HUES48 (cell line): ENCODE data around the gene WAC.
A peak's percentile ranks its signal among the peaks of the same experiment; 100 is the strongest.
"Not testable (repeated sequence)": the region's sequence is repeated elsewhere in the genome, so short reads cannot be mapped to it uniquely, and the experiment has no call there.

ENCODE experiments used
- H3K27ac ChIP-seq: one replicate; pipeline ENCODE4 v1.7.0; 2013; ENCODE audit warnings: low read depth, low read length, inconsistent platforms
- H3K27me3 ChIP-seq: 2 replicates; pipeline ENCODE4 v1.6.1; 2013; ENCODE audit warnings: mild to moderate bottlenecking, low read length; ENCODE audit not compliant: control insufficient read depth, insufficient read depth
- H3K36me3 ChIP-seq: 2 replicates; pipeline ENCODE4 v1.6.1; 2013; ENCODE audit warnings: low read length; ENCODE audit not compliant: control insufficient read depth, insufficient read depth
- H3K4me1 ChIP-seq: 2 replicates; pipeline ENCODE4 v1.6.1; 2013; ENCODE audit warnings: mild to moderate bottlenecking, low read length; ENCODE audit not compliant: control insufficient read depth, insufficient read depth
- H3K4me3 ChIP-seq: 2 replicates; pipeline ENCODE4 v1.5.1; 2013; ENCODE audit warnings: mild to moderate bottlenecking, low read depth, low read length
- H3K9ac ChIP-seq: 2 replicates; pipeline ENCODE4 v1.6.1; 2013; ENCODE audit warnings: mild to moderate bottlenecking, low read depth, low read length, moderate library complexity
- H3K9me3 ChIP-seq: 2 replicates; pipeline ENCODE4 v1.6.1; 2013; ENCODE audit warnings: low read length; ENCODE audit not compliant: control insufficient read depth, insufficient read depth

Gene WAC

GRCh38 chr10:28500203-28500602, 32.7 kb upstream of the WAC start:
- H3K27me3 ChIP-seq, H3K9ac ChIP-seq, H3K36me3 ChIP-seq, H3K4me3 ChIP-seq, H3K4me1 ChIP-seq, H3K9me3 ChIP-seq: not testable (repeated sequence)
- H3K27ac ChIP-seq: peak overlapping the region; percentile 35

- Histone ChIP-seq H3K9me3 (no peaks in the 10 kb centered on the region), H3K4me1 (0 out of 2 replicates have a peak, but pooled peaks cover 4% of the 10 kb centered on the region), H3K36me3 (no peaks in the 10 kb centered on the region), H3K27me3 (0 out of 2 replicates have a peak, but pooled peaks cover 3% of the 10 kb centered on the region), H3K4me3 (no peak overlapping the region), H3K9ac (no peak overlapping the region), H3K27ac (no peak overlapping the region)
Observed at GRCh38 chr10:28503114-28503513, 29.8 kb upstream of the WAC start.

- Histone ChIP-seq H3K27ac (no peak overlapping the region), H3K4me3 (no peak overlapping the region), H3K9ac (no peak overlapping the region), H3K36me3 (no peaks in the 10 kb centered on the region), H3K9me3 (no peaks in the 10 kb centered on the region), H3K4me1 (0 out of 2 replicates have a peak, but pooled peaks cover 4% of the 10 kb centered on the region), H3K27me3 (0 out of 2 replicates have a peak, but pooled peaks cover 3% of the 10 kb centered on the region)
Observed at GRCh38 chr10:28505359-28505959, 27.5 kb upstream of the WAC start.

DNA sequence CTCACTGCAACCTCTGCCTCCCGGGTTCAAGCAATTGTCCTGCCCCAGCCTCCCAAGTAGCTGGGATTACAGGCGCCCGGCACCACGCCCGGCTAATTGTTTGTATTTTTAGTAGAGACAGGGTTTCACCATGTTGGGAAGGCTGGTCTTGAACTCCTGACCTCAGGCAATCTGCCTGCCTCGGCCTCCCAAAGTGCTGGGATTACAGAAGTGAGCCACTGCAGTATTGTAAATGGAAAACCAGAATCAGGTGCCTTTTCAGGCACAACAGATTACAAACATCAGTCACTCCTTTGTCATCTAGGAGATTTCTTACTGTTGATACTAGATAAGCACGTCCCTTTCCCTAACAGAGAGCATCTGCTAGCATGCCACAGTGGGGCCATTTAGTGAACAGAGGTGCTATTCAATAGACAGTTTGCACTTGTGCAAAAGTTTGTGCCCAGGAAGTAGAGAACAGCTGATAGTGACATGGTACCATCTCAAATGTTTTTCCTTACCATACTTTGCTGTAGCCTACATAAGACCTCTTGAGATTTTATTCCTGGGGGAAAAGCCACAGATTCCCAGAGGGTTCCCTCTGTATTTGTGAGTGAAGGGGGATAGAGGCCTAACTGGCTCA, 24.5 kb upstream of the WAC start:
- no peak overlapping the region for H3K27ac ChIP-seq
- H3K27me3 ChIP-seq: no peaks in the 10 kb centered on the region
- H3K36me3 ChIP-seq: no peaks in the 10 kb centered on the region
- H3K4me1 ChIP-seq: no peaks in the 10 kb centered on the region
- H3K4me3 ChIP-seq: no peak overlapping the region
- no peak overlapping the region for H3K9ac ChIP-seq
- no peaks in the 10 kb centered on the region for H3K9me3 ChIP-seq

DNA sequence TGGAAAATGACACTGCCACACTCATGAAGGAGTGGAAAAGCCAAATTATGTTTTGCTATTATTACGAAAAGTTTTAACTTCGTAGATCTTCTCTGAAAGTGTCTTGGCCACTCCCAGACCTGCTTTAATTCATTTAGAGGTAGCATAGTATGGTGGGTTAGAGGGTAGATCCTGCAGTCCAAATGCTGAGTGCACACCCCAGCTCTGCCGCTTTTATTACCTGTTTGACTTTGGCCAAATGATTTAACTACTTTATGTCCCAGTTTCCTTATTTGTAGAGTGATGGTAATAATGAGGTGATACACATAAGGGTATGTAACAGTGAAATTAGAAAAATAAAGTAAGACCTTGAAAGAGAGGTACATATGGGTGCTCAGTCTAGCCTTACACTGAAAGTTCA, 23.6 kb upstream of the WAC start:
- H3K27ac ChIP-seq: no peak overlapping the region
- no peaks in the 10 kb centered on the region for H3K27me3 ChIP-seq
- no peaks in the 10 kb centered on the region for H3K36me3 ChIP-seq
- no peak overlapping the region for H3K9ac ChIP-seq
- no peaks in the 10 kb centered on the region for H3K9me3 ChIP-seq
- no peak overlapping the region for H3K4me3 ChIP-seq
- no peaks in the 10 kb centered on the region for H3K4me1 ChIP-seq

DNA sequence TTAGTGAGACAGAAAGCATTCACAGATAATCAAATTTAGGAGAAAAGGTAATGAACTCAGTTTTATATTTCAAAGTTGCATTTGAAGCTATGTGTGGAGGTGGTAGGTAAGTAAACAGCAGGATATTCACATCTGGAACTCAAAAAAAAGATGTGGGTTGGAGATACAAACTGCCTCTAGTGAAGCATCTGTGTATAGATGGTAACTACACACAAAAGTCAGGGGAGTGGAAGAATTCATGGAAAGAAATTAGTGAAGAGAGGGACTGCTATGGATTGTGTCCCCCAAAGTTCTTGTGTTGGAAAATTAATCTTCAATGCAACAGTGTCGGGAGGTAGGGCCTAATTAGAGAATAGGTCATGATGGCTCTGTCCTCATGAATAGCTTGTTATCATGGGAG, 18.3 kb upstream of the WAC start:
- peaks cover 8% of the 10 kb centered on the region for H3K4me1 ChIP-seq
- H3K9me3 ChIP-seq: no peaks in the 10 kb centered on the region
- H3K36me3 ChIP-seq: no peaks in the 10 kb centered on the region
- no peak overlapping the region for H3K27ac ChIP-seq
- no peak overlapping the region for H3K9ac ChIP-seq
- peaks cover 6% of the 10 kb centered on the region; the same call in 1 of the 2 replicates for H3K27me3 ChIP-seq
- no peak overlapping the region for H3K4me3 ChIP-seq

DNA sequence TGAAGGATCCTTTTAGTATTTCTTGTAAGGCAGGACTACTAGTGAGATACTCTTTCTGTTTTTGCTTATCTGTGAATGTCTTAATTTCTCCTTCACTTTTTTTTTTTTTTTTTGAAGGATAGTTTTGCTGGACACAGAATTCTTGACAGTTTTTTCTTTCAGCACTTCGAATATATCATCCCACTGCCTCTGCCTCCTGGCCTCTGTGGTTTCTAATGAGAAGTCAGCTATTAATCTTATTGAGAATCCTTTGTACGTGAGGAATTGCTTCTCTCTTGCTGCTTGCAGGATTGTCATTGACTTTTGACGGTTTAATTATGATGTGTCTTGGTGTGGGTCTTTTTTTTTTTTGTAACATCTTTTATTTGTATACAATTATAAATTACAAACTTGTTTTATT, 12.6 kb upstream of the WAC start:
- no peak overlapping the region for H3K27ac ChIP-seq

DNA sequence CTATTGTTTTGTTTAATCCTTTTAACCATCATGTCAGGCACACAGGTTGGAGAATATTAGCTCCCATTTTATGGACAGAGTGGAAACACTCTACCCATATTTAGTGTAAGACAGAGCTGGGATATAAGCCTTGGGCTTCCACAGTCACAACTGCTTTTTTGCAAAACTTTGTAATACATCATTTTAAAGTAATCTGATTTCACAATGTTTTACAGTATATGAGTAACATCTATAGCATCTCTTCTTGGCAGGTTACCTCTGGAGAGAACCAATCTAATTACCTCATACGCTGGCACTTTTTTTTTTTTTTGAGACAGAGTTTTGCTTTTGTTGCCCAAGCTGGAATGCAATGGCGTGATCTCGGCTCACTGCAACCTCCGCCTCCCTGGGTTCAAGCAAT, 12.1 kb upstream of the WAC start:
- H3K27ac ChIP-seq, H3K27me3 ChIP-seq, H3K9me3 ChIP-seq, H3K4me3 ChIP-seq, H3K36me3 ChIP-seq, H3K4me1 ChIP-seq, H3K9ac ChIP-seq: not testable (repeated sequence)

More for the DNA sequence above, 12.6 kb upstream of the WAC start:
- H3K4me1 ChIP-seq: no peaks in the 10 kb centered on the region
- H3K4me3 ChIP-seq: no peak overlapping the region
- no peak overlapping the region for H3K9ac ChIP-seq
- peaks cover 6% of the 10 kb centered on the region; the same call in 1 of the 2 replicates for H3K27me3 ChIP-seq
- peaks cover 10% of the 10 kb centered on the region for H3K36me3 ChIP-seq
- no peaks in the 10 kb centered on the region for H3K9me3 ChIP-seq

DNA sequence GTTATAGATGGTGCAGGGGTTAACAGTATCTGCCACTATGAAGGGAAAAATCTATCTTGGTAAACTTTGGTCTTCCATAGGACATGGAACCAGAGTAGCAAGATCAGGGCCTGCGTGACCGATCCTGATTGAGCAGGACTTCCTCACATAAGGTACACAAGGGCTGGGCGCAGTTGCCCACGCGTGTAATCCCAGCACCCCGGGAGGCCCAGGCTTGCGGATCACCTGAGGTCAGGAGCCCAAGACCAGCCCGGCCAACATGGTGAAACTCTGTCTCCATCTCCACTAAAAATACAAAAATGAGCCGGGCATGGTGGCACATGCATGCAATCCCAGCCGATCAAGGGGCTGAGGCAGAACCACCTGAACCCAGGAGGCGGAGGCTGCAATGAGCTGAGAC, 11.0 kb upstream of the WAC start:
- H3K4me1 ChIP-seq, H3K27ac ChIP-seq, H3K36me3 ChIP-seq, H3K4me3 ChIP-seq, H3K9ac ChIP-seq, H3K27me3 ChIP-seq, H3K9me3 ChIP-seq: not testable (repeated sequence)

DNA sequence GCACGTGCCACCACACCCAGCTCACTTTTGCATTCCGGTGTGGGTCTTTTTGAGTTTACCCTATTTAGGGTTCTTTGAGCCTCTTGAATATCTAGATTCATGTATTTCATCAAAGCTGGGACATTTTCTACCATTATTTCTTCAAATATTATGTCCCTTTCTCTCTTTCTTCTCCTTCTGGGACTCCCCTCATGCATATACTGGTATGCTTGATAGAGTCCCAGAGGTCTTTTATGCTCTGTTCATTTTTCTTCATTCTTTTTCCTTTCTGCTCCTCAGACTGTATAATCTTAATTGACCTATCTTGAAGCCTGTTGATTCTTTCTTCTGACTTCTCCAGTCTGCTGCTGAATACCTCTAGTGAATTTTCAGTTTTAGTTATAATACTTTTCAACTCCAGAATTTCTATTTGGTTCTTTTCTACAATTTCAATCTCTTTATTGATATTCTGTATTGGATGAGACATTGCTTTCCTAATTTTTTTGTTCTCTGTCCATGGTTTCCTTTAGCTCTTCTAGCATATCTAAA, 9.1 kb upstream of the WAC start:
- H3K9me3 ChIP-seq: no peaks in the 10 kb centered on the region
- H3K27ac ChIP-seq: no peak overlapping the region
- no peaks in the 10 kb centered on the region for H3K4me1 ChIP-seq
- no peak overlapping the region for H3K4me3 ChIP-seq
- no peaks in the 10 kb centered on the region for H3K27me3 ChIP-seq
- H3K9ac ChIP-seq: no peak overlapping the region
- peaks cover 10% of the 10 kb centered on the region for H3K36me3 ChIP-seq

- no peaks in the 10 kb centered on the region for H3K9me3 ChIP-seq
- no peak overlapping the region for H3K27ac ChIP-seq
- no peak overlapping the region for H3K9ac ChIP-seq
- H3K4me3 ChIP-seq: no peak overlapping the region
- H3K27me3 ChIP-seq: no peaks in the 10 kb centered on the region
- peaks cover 15% of the 10 kb centered on the region for H3K36me3 ChIP-seq
- peaks cover 9% of the 10 kb centered on the region; the same call in 1 of the 2 replicates for H3K4me1 ChIP-seq
Observed at GRCh38 chr10:28530751-28531150, 2.2 kb upstream of the WAC start.
